ENCODE results near the gene GABRR2. TPM values are rescaled to one million over a fixed set of nuclear protein-coding genes. Genes with fewer than 3 reads are reported as not detected.

Gene GABRR2
- total RNA-seq, 1 donor from 2014 or later: 0.36 TPM

DNA sequence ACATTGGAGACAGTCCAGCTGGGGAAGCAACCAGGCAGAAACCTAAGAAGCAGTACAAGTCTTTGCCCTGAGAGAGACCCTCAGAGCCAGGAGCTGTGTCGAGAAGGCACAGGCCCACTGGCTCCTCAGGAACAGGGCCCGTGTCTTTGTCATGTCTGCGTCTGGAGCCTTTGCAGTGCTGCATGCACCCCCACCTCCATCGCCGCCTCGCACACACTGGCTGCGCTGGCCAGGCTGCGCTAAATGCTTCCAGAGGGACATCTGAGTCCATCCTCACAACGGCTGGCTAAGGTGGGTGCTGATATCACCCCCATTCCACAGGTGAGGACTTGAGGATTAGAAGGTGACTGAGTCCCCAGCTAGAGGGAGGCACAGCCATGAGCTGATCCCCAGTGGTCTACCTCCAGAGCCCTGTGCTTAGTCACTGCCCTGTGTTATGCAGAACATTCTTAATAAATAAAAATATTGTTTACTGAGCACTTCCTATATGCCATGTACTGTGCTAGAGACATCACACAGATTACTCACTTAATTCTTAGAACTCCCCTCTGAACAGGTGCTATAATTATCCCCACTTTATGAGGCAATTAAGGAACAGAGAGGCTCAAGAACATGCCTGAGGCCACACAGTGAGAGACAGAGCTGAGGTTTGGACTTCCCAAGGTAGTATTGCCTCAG is 27.6 kb downstream of the GABRR2 start:
- H3K27ac Mint-ChIP-seq (ENCODE audit: unreplicated experiment): no peak overlapping the region
- H3K4me3 Mint-ChIP-seq (ENCODE audit: unreplicated experiment): no peak overlapping the region
- TF ChIP-seq, protein P1, sequence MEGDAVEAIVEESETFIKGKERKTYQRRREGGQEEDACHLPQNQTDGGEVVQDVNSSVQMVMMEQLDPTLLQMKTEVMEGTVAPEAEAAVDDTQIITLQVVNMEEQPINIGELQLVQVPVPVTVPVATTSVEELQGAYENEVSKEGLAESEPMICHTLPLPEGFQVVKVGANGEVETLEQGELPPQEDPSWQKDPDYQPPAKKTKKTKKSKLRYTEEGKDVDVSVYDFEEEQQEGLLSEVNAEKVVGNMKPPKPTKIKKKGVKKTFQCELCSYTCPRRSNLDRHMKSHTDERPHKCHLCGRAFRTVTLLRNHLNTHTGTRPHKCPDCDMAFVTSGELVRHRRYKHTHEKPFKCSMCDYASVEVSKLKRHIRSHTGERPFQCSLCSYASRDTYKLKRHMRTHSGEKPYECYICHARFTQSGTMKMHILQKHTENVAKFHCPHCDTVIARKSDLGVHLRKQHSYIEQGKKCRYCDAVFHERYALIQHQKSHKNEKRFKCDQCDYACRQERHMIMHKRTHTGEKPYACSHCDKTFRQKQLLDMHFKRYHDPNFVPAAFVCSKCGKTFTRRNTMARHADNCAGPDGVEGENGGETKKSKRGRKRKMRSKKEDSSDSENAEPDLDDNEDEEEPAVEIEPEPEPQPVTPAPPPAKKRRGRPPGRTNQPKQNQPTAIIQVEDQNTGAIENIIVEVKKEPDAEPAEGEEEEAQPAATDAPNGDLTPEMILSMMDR (IDR thresholded peaks at IDR 0.05; ENCODE audit: unreplicated experiment): no peak
- H3K4me1 Mint-ChIP-seq (ENCODE audit: unreplicated experiment): peaks cover 3% of the 10 kb centered on the region
- H3K9me3 Mint-ChIP-seq (ENCODE audit: unreplicated experiment): no peaks in the 10 kb centered on the region
- H3K36me3 Mint-ChIP-seq (ENCODE audit: low read depth, unreplicated experiment): peaks cover 13% of the 10 kb centered on the region
- peaks cover 11% of the 10 kb centered on the region for H3K27me3 Mint-ChIP-seq (ENCODE audit: unreplicated experiment)
- DNase-seq (ENCODE audit: low spot score): no peak

DNA sequence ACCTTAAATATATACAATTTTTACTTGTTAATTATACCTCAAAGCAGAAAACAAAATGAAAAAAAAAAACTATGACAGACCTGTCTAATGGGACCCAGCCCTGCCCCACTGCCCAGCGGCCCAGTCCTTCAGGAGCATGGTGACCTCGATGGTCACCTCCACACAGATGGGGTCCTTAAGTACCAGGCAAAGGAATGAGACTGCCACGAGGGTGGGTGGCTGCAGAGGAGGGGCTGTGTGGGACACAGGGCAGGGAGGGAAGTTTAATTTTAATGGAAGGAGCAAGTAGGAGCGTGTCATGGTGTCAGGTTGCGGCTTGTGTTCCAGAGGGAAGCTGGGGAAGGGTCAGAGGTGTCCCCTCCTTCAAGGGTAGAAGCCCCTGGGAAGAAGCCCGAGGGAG is 28.6 kb downstream of the GABRR2 start:
- Mint-ChIP-seq H3K27ac (ENCODE audit: unreplicated experiment) (no peak overlapping the region), H3K36me3 (ENCODE audit: low read depth, unreplicated experiment) (peaks cover 12% of the 10 kb centered on the region)
- DNase-seq (ENCODE audit: low spot score): no peak

DNA sequence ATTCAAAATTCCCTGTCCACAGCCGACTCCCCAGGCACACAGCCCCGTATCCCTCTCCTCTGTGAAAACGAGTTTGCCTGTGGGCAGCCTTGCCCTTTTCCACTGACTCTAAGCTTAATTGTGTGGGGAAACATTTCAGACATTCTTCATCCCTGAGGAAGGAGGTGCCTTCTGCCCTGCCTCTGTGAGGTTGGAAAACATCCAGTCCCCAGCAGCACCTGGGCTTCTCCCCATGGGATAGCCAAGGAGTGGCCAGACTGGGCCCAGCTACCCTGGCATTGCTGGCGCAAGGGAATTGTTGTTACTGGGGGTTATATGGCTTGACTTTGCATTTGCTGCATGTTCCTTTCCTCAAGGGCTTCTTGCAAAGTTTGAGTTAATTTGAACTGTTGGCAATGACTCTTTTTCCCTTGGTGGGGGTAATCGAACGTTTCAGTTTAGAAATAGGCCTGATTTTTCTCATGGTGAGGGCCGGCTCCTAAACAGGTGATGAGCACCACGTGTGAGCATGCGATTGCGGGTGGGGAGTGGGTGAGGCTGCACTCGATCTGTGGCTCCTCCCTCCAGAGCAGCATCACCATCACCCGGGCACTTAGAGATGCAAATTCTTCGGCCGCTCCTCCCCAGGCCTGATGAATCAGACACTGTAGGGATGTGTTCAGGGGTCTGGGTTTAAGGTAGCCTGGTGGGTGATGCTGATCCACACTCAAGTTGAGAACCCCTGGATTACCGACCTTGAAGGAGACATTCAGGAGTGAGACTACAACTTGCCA is 29.9 kb downstream of the GABRR2 start:
- Mint-ChIP-seq H3K4me1 (ENCODE audit: unreplicated experiment) (peaks cover 4% of the 10 kb centered on the region), H3K4me3 (ENCODE audit: unreplicated experiment) (no peak overlapping the region), H3K27me3 (ENCODE audit: unreplicated experiment) (peaks cover 8% of the 10 kb centered on the region), H3K36me3 (ENCODE audit: low read depth, unreplicated experiment) (peaks cover 10% of the 10 kb centered on the region), H3K9me3 (ENCODE audit: unreplicated experiment) (no peaks in the 10 kb centered on the region), H3K27ac (ENCODE audit: unreplicated experiment) (no peak overlapping the region)
- DNase-seq (ENCODE audit: low spot score): no peak
- TF ChIP-seq, protein P1 (IDR thresholded peaks at IDR 0.05; ENCODE audit: unreplicated experiment): no peak

More for the DNA sequence above, 28.6 kb downstream of the GABRR2 start:
- Mint-ChIP-seq H3K27me3 (ENCODE audit: unreplicated experiment) (peaks cover 9% of the 10 kb centered on the region), H3K4me1 (ENCODE audit: unreplicated experiment) (peaks cover 6% of the 10 kb centered on the region), H3K9me3 (ENCODE audit: unreplicated experiment) (no peaks in the 10 kb centered on the region), H3K4me3 (ENCODE audit: unreplicated experiment) (no peak overlapping the region)
- TF ChIP-seq, protein P1 (IDR thresholded peaks at IDR 0.05; ENCODE audit: unreplicated experiment): no peak

DNA sequence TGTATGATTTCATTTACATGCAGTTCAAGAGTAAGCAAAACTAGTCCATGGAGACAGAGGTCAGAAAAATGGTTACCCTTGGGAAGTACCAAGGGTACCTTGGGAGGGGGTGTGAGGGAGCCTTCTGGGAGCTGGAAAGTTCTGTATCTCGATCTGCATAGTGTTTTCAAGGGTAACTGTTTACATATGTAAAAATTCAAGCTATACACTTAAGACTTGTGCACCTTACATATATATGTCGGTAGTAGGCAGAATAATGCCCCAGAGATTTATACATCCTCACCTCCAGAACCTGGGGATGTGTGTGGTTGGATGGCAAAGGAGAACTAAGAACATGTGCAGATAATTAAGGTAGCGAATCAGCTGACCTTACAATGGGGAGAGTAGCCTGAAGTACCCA is 31.0 kb downstream of the GABRR2 start:
- Mint-ChIP-seq H3K36me3 (ENCODE audit: low read depth, unreplicated experiment) (no peaks in the 10 kb centered on the region), H3K9me3 (ENCODE audit: unreplicated experiment) (no peaks in the 10 kb centered on the region), H3K27me3 (ENCODE audit: unreplicated experiment) (peaks cover 4% of the 10 kb centered on the region), H3K4me1 (ENCODE audit: unreplicated experiment) (peaks cover 4% of the 10 kb centered on the region), H3K4me3 (ENCODE audit: unreplicated experiment) (no peak overlapping the region), H3K27ac (ENCODE audit: unreplicated experiment) (no peak overlapping the region)
- DNase-seq (ENCODE audit: low spot score): no peak
- TF ChIP-seq, protein P1 (IDR thresholded peaks at IDR 0.05; ENCODE audit: unreplicated experiment): no peak

DNA sequence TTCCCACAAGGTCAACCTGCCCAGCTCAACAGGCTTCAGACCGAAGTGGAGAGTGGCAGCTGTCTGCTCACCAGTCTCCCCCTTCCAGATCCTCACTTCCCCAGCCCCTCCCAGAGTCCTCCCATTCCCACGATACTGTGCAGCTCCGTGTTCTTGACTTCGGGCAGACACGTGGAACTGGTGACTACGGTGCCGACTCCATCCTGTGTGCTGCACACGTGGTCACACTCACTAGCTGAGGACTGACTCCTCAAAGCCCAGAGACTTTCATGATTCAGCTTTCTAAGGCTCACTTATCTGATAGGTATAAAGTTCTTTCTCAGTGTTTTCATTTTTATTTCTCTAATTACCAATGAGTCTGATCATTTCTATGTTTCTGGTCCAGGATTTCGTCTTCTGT is 32.4 kb downstream of the GABRR2 start:
- Mint-ChIP-seq H3K27me3 (ENCODE audit: unreplicated experiment) (peaks cover 4% of the 10 kb centered on the region), H3K4me1 (ENCODE audit: unreplicated experiment) (peaks cover 4% of the 10 kb centered on the region), H3K9me3 (ENCODE audit: unreplicated experiment) (no peaks in the 10 kb centered on the region), H3K36me3 (ENCODE audit: low read depth, unreplicated experiment) (no peaks in the 10 kb centered on the region), H3K4me3 (ENCODE audit: unreplicated experiment) (no peak overlapping the region), H3K27ac (ENCODE audit: unreplicated experiment) (no peak overlapping the region)
- TF ChIP-seq, protein P1 (IDR thresholded peaks at IDR 0.05; ENCODE audit: unreplicated experiment): no peak
- no peak for DNase-seq (ENCODE audit: low spot score)

All from endothelial cell (in vitro differentiated cells).